ENCODE measurements around the gene HCN1. TPM values are rescaled to one million over a fixed set of nuclear protein-coding genes. Genes with fewer than 3 reads are reported as not detected.

Gene HCN1
- polyA plus RNA-seq, 12 donors, result 1.8 to 7.5 (median 3.9) TPM; not detected in 2

- no peak for DNase-seq
Observed at GRCh38 chr5:45295231-45295630, 400.9 kb downstream of the HCN1 start.

- no peak for DNase-seq
Observed at GRCh38 chr5:45288746-45289145, 407.4 kb downstream of the HCN1 start.

GRCh38 chr5:45284436-45284835 is 411.7 kb downstream of the HCN1 start:
- DNase-seq, result no peak

GRCh38 chr5:45281081-45281480 is 415.1 kb downstream of the HCN1 start:
- DNase-seq, result no peak

- DNase-seq, result no peak
Observed at GRCh38 chr5:45279109-45279508, 417.1 kb downstream of the HCN1 start.

GRCh38 chr5:45277860-45278259 is 418.3 kb downstream of the HCN1 start:
- no peak for DNase-seq

- no peak for DNase-seq
Observed at GRCh38 chr5:45274241-45274640, 421.9 kb downstream of the HCN1 start.

GRCh38 chr5:45271626-45272025 is 424.6 kb downstream of the HCN1 start:
- DNase-seq, result no peak

GRCh38 chr5:45264447-45264846 is 431.7 kb downstream of the HCN1 start:
- no peak for DNase-seq

- DNase-seq, result no peak
Observed at GRCh38 chr5:45262061-45262590, 434.1 kb downstream of the HCN1 start.

- DNase-seq, result no peak
Observed at GRCh38 chr5:45261125-45261524, 435.1 kb downstream of the HCN1 start.

GRCh38 chr5:45260292-45260691 is 435.9 kb downstream of the HCN1 start:
- no peak for DNase-seq

- DNase-seq, result no peak
Observed at GRCh38 chr5:45252978-45253377, 443.2 kb downstream of the HCN1 start.

GRCh38 chr5:45252541-45252940 is 443.6 kb downstream of the HCN1 start:
- DNase-seq, result no peak

GRCh38 chr5:45225571-45226031 is 470.6 kb downstream of the HCN1 start:
- DNase-seq, result no peak

- DNase-seq, result no peak
Observed at GRCh38 chr5:45205403-45205961, 490.7 kb downstream of the HCN1 start.
